ENCODE measurements around the gene CRYL1. TPM values are rescaled to one million over a fixed set of nuclear protein-coding genes. Genes with fewer than 3 reads are reported as not detected.

CRYL1 gene
- total and polyA plus RNA-seq, 2 of the 13 experiments (the other 11 are each of a cell fraction or from before 2014, with no cell fraction given), result 57.2 to 115 TPM

- no peak for FAIRE-seq
- Histone ChIP-seq H3K27me3 (ENCODE audit: control insufficient read depth in 1 of 2, insufficient read depth in 2 of 2, low read length in 2 of 2) (no peaks in the 10 kb centered on the region), H3K9ac (ENCODE audit: insufficient read depth, low read depth, low read length) (no peak overlapping the region), H3K4me1 (ENCODE audit: insufficient read depth, low read length) (peaks cover 23% of the 10 kb centered on the region), H2AFZ (ENCODE audit: low read length) (no peak overlapping the region), H3K4me3 (replicated peaks in 1 of 3; ENCODE audit: insufficient read depth in 1 of 3, low read depth in 2 of 3, low read length in 3 of 3) (no peak overlapping the region), H3K4me2 (ENCODE audit: low read depth, low read length) (no peak overlapping the region), H3K9me3 (ENCODE audit: low read length) (peaks cover 2% of the 10 kb centered on the region; the same call in 1 of the 2 replicates), H3K27ac (ENCODE audit: extremely low read length, insufficient read depth, low read length) (no peak overlapping the region), H3K79me2 (ENCODE audit: insufficient read depth, low read length) (peaks cover 7% of the 10 kb centered on the region), H3K36me3 (replicated peaks in 1 of 2; ENCODE audit: control insufficient read depth in 1 of 2, insufficient read depth in 2 of 2, low read length in 2 of 2) (no peaks in the 10 kb centered on the region), H4K20me1 (ENCODE audit: insufficient read depth, low read length) (no peaks in the 10 kb centered on the region)
- ATAC-seq, result no peak
- ChIA-PET CTCF (ENCODE audit: low intra/inter-chr PET ratio, low total read pairs) (no interaction called here), POLR2A (no interaction called here)
- intact Hi-C loops (cut with micrococcal nuclease; ENCODE audit: unreplicated experiment), result no loop called here
- 97% methylated on average over 1 of the region's 1 CpG for WGBS (ENCODE audit: low lambda C conversion rate)
- no TSS peak for BruUV-seq (replicated peaks)
- TF ChIP-seq ZBTB25 (CRISPR knock-in tag; IDR thresholded peaks at IDR 0.05) (no peak), ZBTB8A (CRISPR knock-in tag; IDR thresholded peaks at IDR 0.05; ENCODE audit: borderline replicate concordance, low read depth) (no peak), CEBPZ (IDR thresholded peaks at IDR 0.05; ENCODE audit: low read length) (no peak), ZNF18 (CRISPR knock-in tag; IDR thresholded peaks at IDR 0.05; ENCODE audit: insufficient replicate concordance) (no peak), ZNF234 (CRISPR knock-in tag; conservative IDR thresholded peaks at IDR 0.05) (no peak), ZNF232 (CRISPR knock-in tag; IDR thresholded peaks at IDR 0.05; ENCODE audit: borderline replicate concordance) (no peak), PHB2 (IDR thresholded peaks at IDR 0.05; ENCODE audit: partially characterized antibody) (no peak), CREBL2 (CRISPR knock-in tag; IDR thresholded peaks at IDR 0.05; ENCODE audit: borderline replicate concordance) (no peak), ZNF329 (CRISPR knock-in tag; IDR thresholded peaks at IDR 0.05; ENCODE audit: low read depth) (no peak), ZNF292 (CRISPR knock-in tag; IDR thresholded peaks at IDR 0.05; ENCODE audit: borderline replicate concordance, low read depth) (no peak), MLLT10 (CRISPR knock-in tag; IDR thresholded peaks at IDR 0.05) (no peak), FOXA1 (IDR thresholded peaks at IDR 0.05) (no peak), FOXA1 (CRISPR knock-in tag; IDR thresholded peaks at IDR 0.05) (no peak), ZNF367 (CRISPR knock-in tag; IDR thresholded peaks at IDR 0.05; ENCODE audit: borderline replicate concordance) (no peak), FLYWCH1 (CRISPR knock-in tag; IDR thresholded peaks at IDR 0.05) (no peak), NR0B2 (CRISPR knock-in tag; IDR thresholded peaks at IDR 0.05) (no peak), POGZ (CRISPR knock-in tag; IDR thresholded peaks at IDR 0.05) (no peak)
- in situ Hi-C loops (cut with HindIII; ENCODE audit: extremely low pct_ligation_motif_present, low pct_unique_long_range_greater_than_20kb), result no loop called here
- no peak for DNase-seq (ENCODE audit: low spot score)
Observed at GRCh38 chr13:20570517-20570916, 44.9 kb upstream of the CRYL1 start.

Measured in HepG2 (cell line).